ENCODE measurements around the gene PGPEP1.

DNA sequence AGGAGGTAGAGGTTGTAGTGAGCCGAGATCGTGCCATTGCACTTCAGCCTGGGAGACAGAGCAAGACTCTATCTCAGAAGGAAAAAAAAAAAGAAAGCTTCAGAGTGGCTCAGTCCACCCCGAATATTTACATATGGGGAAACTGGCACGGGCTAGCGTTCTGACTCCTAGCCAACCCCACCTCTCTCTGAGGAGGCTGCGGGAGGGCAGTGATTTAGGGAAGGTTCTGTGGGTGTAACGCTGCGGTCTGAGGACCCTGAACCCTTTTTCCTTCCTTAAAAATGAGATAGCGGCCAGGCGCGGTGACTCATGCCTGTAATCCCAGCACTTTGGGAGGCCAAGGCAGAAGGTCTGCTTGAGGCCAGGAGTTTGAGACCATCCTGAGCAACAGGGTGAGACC is 52.0 kb downstream of the PGPEP1 start:
- TF ChIP-seq TARDBP (IDR thresholded peaks at IDR 0.05) (no peak), NFRKB (IDR thresholded peaks at IDR 0.05) (no peak), ELF4 (IDR thresholded peaks at IDR 0.05) (no peak), PKNOX1 (IDR thresholded peaks at IDR 0.05) (no peak), L3MBTL2 (conservative IDR thresholded peaks at IDR 0.05) (no peak), ARNT (IDR thresholded peaks at IDR 0.05) (no peak), FOXA1 (IDR thresholded peaks at IDR 0.05) (no peak)

Measured in HEK293T (cell line).